Activated CD8-positive, alpha-beta memory T cell treated with anti-CD3 and anti-CD28 coated beads for 24 hours (primary cell): ENCODE data around the gene MRPS6.

Experiments
- DNase-seq: peaks from one replicate; pipeline ENCODE4 v3.0.0-alpha.2; 2020

MRPS6 gene

GRCh38 chr21:34135330-34135729 is 62.0 kb downstream of the MRPS6 start:
- no peak for DNase-seq

- DNase-seq = no peak
Observed at GRCh38 chr21:34141373-34141772, 68.0 kb downstream of the MRPS6 start.

GRCh38 chr21:34143685-34144182 is 70.4 kb downstream of the MRPS6 start:
- DNase-seq = no peak

- DNase-seq = no peak
Observed at GRCh38 chr21:34144224-34144623, 70.8 kb downstream of the MRPS6 start.

- no peak for DNase-seq
Observed at GRCh38 chr21:34147792-34148418, 74.5 kb downstream of the MRPS6 start.

- DNase-seq = no peak
Observed at GRCh38 chr21:34148419-34148804, 75.0 kb downstream of the MRPS6 start.

- DNase-seq = no peak
Observed at GRCh38 chr21:34148826-34149558, 75.6 kb downstream of the MRPS6 start.

- no peak for DNase-seq
Observed at GRCh38 chr21:34152500-34152899, 79.1 kb downstream of the MRPS6 start.

GRCh38 chr21:34154878-34155277 is 81.5 kb downstream of the MRPS6 start:
- DNase-seq = no peak

GRCh38 chr21:34156957-34157356 is 83.6 kb downstream of the MRPS6 start:
- DNase-seq = no peak

- no peak for DNase-seq
Observed at GRCh38 chr21:34157521-34157920, 84.1 kb downstream of the MRPS6 start.

- DNase-seq = no peak
Observed at GRCh38 chr21:34158866-34159835, 85.8 kb downstream of the MRPS6 start.

- peak; percentile 42 for DNase-seq
Observed at GRCh38 chr21:34166468-34166867, 93.1 kb downstream of the MRPS6 start.

GRCh38 chr21:34170886-34171285 is 97.5 kb downstream of the MRPS6 start:
- no peak for DNase-seq

GRCh38 chr21:34174470-34174869 is 101.1 kb downstream of the MRPS6 start:
- no peak for DNase-seq

- DNase-seq = no peak
Observed at GRCh38 chr21:34176448-34176847, 103.1 kb downstream of the MRPS6 start.

GRCh38 chr21:34177919-34178567 is 104.7 kb downstream of the MRPS6 start:
- DNase-seq = no peak

GRCh38 chr21:34179204-34179935 is 106.0 kb downstream of the MRPS6 start:
- DNase-seq = no peak

GRCh38 chr21:34180407-34180806 is 107.0 kb downstream of the MRPS6 start:
- no peak for DNase-seq

GRCh38 chr21:34180826-34181359 is 107.5 kb downstream of the MRPS6 start:
- peak; percentile 15 for DNase-seq

- DNase-seq = no peak
Observed at GRCh38 chr21:34181431-34182039, 108.2 kb downstream of the MRPS6 start.
